ENCODE measurements around the gene SLC22A1. TPM values are rescaled to one million over a fixed set of nuclear protein-coding genes. Genes with fewer than 3 reads are reported as not detected.

The SLC22A1 gene
- total and polyA plus RNA-seq, 2 donors (not counting 1 experiment from before 2014, with no cell fraction given), result 0.18 to 1.5 TPM

DNA sequence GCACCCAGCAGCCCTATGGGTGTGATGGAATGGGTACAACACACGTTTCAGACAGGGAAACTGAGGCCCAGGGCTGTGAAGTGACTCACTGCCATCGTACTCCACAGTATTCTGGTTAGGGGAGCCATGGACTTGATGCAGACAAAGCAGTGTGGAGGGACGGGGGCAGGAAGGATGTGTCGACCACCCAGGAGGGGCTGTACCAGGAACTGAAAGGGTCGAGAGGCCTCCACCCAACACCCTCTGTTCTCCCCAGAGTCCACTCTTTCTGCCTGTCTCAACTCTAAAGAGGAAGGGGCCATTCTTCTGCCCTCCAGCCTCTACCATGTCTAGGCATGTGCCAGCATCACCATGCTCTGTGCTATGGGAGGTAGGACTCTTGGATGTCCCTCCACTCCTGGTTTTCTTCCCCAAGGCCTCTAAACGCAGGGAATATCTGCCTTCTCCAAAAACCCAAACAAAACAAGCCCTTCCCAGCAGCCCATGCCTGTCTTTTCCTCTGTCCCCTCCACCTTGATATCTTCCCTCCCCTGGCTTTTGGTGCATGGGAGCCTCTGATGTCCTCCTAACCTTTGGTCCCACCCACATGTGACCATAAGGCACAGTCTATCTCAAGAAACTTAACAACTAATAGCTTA lies 7.4 kb downstream of the SLC22A1 start:
- POLR2A ChIA-PET, result no interaction called here
- ATAC-seq (ENCODE audit: low read depth), result no peak
- no peaks in the 10 kb centered on the region for H4K20me1 ChIP-seq (ENCODE audit: control insufficient read depth, insufficient read depth, low read length, poor library complexity, severe bottlenecking)
- Mint-ChIP-seq H3K27ac (no peak overlapping the region), H3K9me3 (ENCODE audit: insufficient read depth) (no peaks in the 10 kb centered on the region), H3K27me3 (no peaks in the 10 kb centered on the region), H3K4me3 (no peak overlapping the region), H3K4me1 (no peaks in the 10 kb centered on the region)
- no peaks in the 10 kb centered on the region for H3K36me3 ChIP-seq (replicated peaks in 1 of 2; ENCODE audit: control extremely low read depth in 1 of 2, control insufficient read depth in 1 of 2, extremely low read depth in 1 of 2, insufficient read depth in 2 of 2, low read length in 1 of 2)
- 69% methylated on average over 5 of the region's 6 CpGs for WGBS (ENCODE audit: insufficient coverage)
- CTCF ChIA-PET, result no interaction called here
- DNase-seq, result no peak
- H3K4me2 ChIP-seq (replicated peaks; ENCODE audit: low read depth, low read length, poor library complexity, severe bottlenecking), result no peak overlapping the region
- TF ChIP-seq EZH2 (IDR thresholded peaks at IDR 0.05; ENCODE audit: borderline replicate concordance, insufficient read depth, low read depth, low read length, poor library complexity, severe bottlenecking), result no peak
- TF ChIP-seq, protein P1, sequence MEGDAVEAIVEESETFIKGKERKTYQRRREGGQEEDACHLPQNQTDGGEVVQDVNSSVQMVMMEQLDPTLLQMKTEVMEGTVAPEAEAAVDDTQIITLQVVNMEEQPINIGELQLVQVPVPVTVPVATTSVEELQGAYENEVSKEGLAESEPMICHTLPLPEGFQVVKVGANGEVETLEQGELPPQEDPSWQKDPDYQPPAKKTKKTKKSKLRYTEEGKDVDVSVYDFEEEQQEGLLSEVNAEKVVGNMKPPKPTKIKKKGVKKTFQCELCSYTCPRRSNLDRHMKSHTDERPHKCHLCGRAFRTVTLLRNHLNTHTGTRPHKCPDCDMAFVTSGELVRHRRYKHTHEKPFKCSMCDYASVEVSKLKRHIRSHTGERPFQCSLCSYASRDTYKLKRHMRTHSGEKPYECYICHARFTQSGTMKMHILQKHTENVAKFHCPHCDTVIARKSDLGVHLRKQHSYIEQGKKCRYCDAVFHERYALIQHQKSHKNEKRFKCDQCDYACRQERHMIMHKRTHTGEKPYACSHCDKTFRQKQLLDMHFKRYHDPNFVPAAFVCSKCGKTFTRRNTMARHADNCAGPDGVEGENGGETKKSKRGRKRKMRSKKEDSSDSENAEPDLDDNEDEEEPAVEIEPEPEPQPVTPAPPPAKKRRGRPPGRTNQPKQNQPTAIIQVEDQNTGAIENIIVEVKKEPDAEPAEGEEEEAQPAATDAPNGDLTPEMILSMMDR (IDR thresholded peaks at IDR 0.05), result no peak
- no peaks in the 10 kb centered on the region for H3K27me3 ChIP-seq (replicated peaks in 1 of 4; ENCODE audit: control extremely low read depth in 1 of 4, control insufficient read depth in 3 of 4, insufficient read depth in 4 of 4, low read length in 3 of 4)
- H3K9ac ChIP-seq (ENCODE audit: low read length), result no peak overlapping the region
- intact Hi-C loops (cut with micrococcal nuclease), result no loop called here
- H3K4me1 ChIP-seq (ENCODE audit: control insufficient read depth in 2 of 2, insufficient read depth in 2 of 2, low read length in 2 of 2), result no peaks in the 10 kb centered on the region
- H3K27ac ChIP-seq (ENCODE audit: low read length in 2 of 2), result no peak overlapping the region
- H3K79me2 ChIP-seq (ENCODE audit: control insufficient read depth, insufficient read depth, low read length), result no peaks in the 10 kb centered on the region
- H2AFZ ChIP-seq (ENCODE audit: insufficient read depth, low read depth, low read length, poor library complexity, severe bottlenecking), result no peak overlapping the region
- no peak overlapping the region for H3K4me3 ChIP-seq (ENCODE audit: control extremely low read depth in 1 of 5, extremely low read depth in 1 of 5, insufficient read depth in 1 of 5, low read depth in 2 of 5, low read length in 4 of 5)
- no peaks in the 10 kb centered on the region for H3K9me3 ChIP-seq (ENCODE audit: control extremely low read depth in 1 of 3, control insufficient read depth in 2 of 3, insufficient read depth in 1 of 3, low read length in 2 of 3)

DNA sequence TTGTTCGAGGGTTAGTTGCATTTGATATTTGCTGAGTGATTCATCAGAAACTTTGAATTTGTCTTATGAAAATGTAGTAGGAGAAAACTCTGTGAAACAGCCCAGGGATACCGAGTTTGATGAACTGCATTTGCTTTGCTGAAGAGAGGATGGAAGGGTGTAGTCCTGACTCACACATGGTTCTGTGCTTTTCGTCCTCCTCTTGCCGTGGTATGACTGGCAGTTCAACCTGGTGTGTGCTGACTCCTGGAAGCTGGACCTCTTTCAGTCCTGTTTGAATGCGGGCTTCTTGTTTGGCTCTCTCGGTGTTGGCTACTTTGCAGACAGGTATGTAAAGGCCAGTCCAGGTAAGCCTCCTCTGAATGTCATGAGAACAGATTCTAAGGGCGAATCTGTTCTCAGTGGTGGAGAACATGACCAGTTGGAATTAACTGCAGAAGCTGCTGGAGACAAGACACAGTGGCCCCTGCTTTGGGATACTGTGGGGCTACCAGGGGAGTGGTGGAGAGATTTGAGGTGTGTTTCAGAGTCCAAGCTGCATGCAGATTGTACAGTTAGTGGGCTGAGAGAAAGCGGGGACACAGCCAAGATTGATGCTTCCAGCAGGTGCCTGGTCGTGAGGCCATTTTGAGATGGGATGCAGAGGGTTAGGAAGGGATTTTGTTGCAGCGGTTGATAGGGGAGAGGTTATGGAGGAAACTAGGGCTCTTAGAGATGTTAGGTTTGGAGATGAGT lies 8.4 kb downstream of the SLC22A1 start:
- H3K4me1 ChIP-seq (ENCODE audit: control insufficient read depth in 2 of 2, insufficient read depth in 2 of 2, low read length in 2 of 2), result no peaks in the 10 kb centered on the region
- no peak overlapping the region for H3K9ac ChIP-seq (ENCODE audit: low read length)
- DNase-seq (no peak), ATAC-seq (ENCODE audit: low read depth) (no peak)
- intact Hi-C loops (cut with micrococcal nuclease), result no loop called here
- Mint-ChIP-seq H3K4me3 (no peak overlapping the region), H3K27ac (no peak overlapping the region), H3K4me1 (no peaks in the 10 kb centered on the region), H3K27me3 (no peaks in the 10 kb centered on the region), H3K9me3 (ENCODE audit: insufficient read depth) (no peaks in the 10 kb centered on the region)
- H3K4me3 ChIP-seq (ENCODE audit: control extremely low read depth in 1 of 5, extremely low read depth in 1 of 5, insufficient read depth in 1 of 5, low read depth in 2 of 5, low read length in 4 of 5), result no peak overlapping the region
- TF ChIP-seq EZH2 (IDR thresholded peaks at IDR 0.05; ENCODE audit: borderline replicate concordance, insufficient read depth, low read depth, low read length, poor library complexity, severe bottlenecking), result no peak
- TF ChIP-seq, protein P1 (IDR thresholded peaks at IDR 0.05), result no peak
- H3K9me3 ChIP-seq (ENCODE audit: control extremely low read depth in 1 of 3, control insufficient read depth in 2 of 3, insufficient read depth in 1 of 3, low read length in 2 of 3), result no peaks in the 10 kb centered on the region
- CTCF ChIA-PET, result no interaction called here
- POLR2A ChIA-PET, result no interaction called here
- no peaks in the 10 kb centered on the region for H4K20me1 ChIP-seq (ENCODE audit: control insufficient read depth, insufficient read depth, low read length, poor library complexity, severe bottlenecking)
- no peaks in the 10 kb centered on the region for H3K79me2 ChIP-seq (ENCODE audit: control insufficient read depth, insufficient read depth, low read length)
- no peak overlapping the region for H3K4me2 ChIP-seq (replicated peaks; ENCODE audit: low read depth, low read length, poor library complexity, severe bottlenecking)
- H3K27me3 ChIP-seq (replicated peaks in 1 of 4; ENCODE audit: control extremely low read depth in 1 of 4, control insufficient read depth in 3 of 4, insufficient read depth in 4 of 4, low read length in 3 of 4), result no peaks in the 10 kb centered on the region
- 90% methylated on average over 10 of the region's 10 CpGs for WGBS (ENCODE audit: insufficient coverage)
- H3K27ac ChIP-seq (ENCODE audit: low read length in 2 of 2), result no peak overlapping the region
- H2AFZ ChIP-seq (ENCODE audit: insufficient read depth, low read depth, low read length, poor library complexity, severe bottlenecking), result no peak overlapping the region
- H3K36me3 ChIP-seq (replicated peaks in 1 of 2; ENCODE audit: control extremely low read depth in 1 of 2, control insufficient read depth in 1 of 2, extremely low read depth in 1 of 2, insufficient read depth in 2 of 2, low read length in 1 of 2), result no peaks in the 10 kb centered on the region

Measured in B cell (primary cell).